HCT116 (cell line): Measurements from ENCODE around the gene ESRRB.

Experiments used
- CEBPB ChIP-seq: IDR thresholded peaks from 2 replicates; pipeline ENCODE4 v1.6.1; 2012; ENCODE audit warnings: low read depth
- CTCF ChIP-seq, 3 experiments: fragments of 200-600 bp in 1 of 3; sonication (generic) in 1 of 3; IDR thresholded peaks in 2 of 3; conservative IDR thresholded peaks in 1 of 3; 2 replicates each; pipeline ENCODE4 v1.5.1; 2012 to 2017; ENCODE audit warnings: low read depth in 2 of 3, low read length in 2 of 3, antibody characterized with exemption in 1 of 3, borderline replicate concordance in 1 of 3, control low read depth in 1 of 3, mild to moderate bottlenecking in 1 of 3, mixed read lengths in 1 of 3, mixed run types in 1 of 3, moderate library complexity in 1 of 3; ENCODE audit not compliant: insufficient read depth in 1 of 3
- EZH2 ChIP-seq: fragments of 200-600 bp; sonication (generic); IDR thresholded peaks from 2 replicates; pipeline ENCODE4 v1.6.1; 2017; ENCODE audit warnings: antibody characterized with exemption, mixed run types
- EZH2phosphoT487 ChIP-seq: fragments of 200-600 bp; IDR thresholded peaks from 2 replicates; pipeline ENCODE4 v1.6.1; 2018; ENCODE audit warnings: antibody characterized with exemption, borderline replicate concordance
- POLR2A ChIP-seq: IDR thresholded peaks from 2 replicates; pipeline ENCODE4 v1.7.0; 2011; ENCODE audit warnings: borderline replicate concordance; ENCODE audit not compliant: insufficient read depth, insufficient read length; ENCODE audit errors: extremely low read depth
- POLR2AphosphoS5 ChIP-seq: IDR thresholded peaks from 2 replicates; pipeline ENCODE4 v1.6.1; 2011; ENCODE audit warnings: mild to moderate bottlenecking, low read depth, low read length, moderate library complexity
- RAD21 ChIP-seq: IDR thresholded peaks from 2 replicates; pipeline ENCODE4 v1.6.1; 2012; ENCODE audit warnings: low read depth, mild to moderate bottlenecking
- SIN3A ChIP-seq: IDR thresholded peaks from 2 replicates; pipeline ENCODE4 v1.6.1; 2012; ENCODE audit warnings: low read depth
- SRF ChIP-seq: IDR thresholded peaks from 2 replicates; pipeline ENCODE4 v1.6.1; 2012; ENCODE audit warnings: low read depth
- YY1 ChIP-seq: IDR thresholded peaks from 2 replicates; pipeline ENCODE4 v1.6.1; 2011; ENCODE audit warnings: low read length, low read depth, moderate library complexity, mild to moderate bottlenecking; ENCODE audit not compliant: insufficient replicate concordance; ENCODE audit errors: extremely low read depth
- ZFX ChIP-seq: fragments of 450-650 bp; IDR thresholded peaks from 2 replicates; pipeline ENCODE4 v1.6.1; 2017
- TF ChIP-seq, protein P1 (sequence below): IDR thresholded peaks from 2 replicates; pipeline ENCODE4 v1.6.1; 2012; ENCODE audit warnings: low read depth

- TF ChIP-seq CTCF (IDR thresholded peaks at IDR 0.05 in 2 of 3, conservative IDR thresholded peaks at IDR 0.05 in 1 of 3; ENCODE audit: borderline replicate concordance in 1 of 3, insufficient read depth in 1 of 3, low read depth in 2 of 3, low read length in 2 of 3) = no peak
- no peak for TF ChIP-seq ZFX
- TF ChIP-seq POLR2AphosphoS5 = no peak
- no peak for TF ChIP-seq RAD21
- no peak for TF ChIP-seq POLR2A
- TF ChIP-seq EZH2phosphoT487 = no peak
- TF ChIP-seq SRF = no peak
- no peak for TF ChIP-seq CEBPB
- TF ChIP-seq SIN3A = no peak
- TF ChIP-seq, protein P1, sequence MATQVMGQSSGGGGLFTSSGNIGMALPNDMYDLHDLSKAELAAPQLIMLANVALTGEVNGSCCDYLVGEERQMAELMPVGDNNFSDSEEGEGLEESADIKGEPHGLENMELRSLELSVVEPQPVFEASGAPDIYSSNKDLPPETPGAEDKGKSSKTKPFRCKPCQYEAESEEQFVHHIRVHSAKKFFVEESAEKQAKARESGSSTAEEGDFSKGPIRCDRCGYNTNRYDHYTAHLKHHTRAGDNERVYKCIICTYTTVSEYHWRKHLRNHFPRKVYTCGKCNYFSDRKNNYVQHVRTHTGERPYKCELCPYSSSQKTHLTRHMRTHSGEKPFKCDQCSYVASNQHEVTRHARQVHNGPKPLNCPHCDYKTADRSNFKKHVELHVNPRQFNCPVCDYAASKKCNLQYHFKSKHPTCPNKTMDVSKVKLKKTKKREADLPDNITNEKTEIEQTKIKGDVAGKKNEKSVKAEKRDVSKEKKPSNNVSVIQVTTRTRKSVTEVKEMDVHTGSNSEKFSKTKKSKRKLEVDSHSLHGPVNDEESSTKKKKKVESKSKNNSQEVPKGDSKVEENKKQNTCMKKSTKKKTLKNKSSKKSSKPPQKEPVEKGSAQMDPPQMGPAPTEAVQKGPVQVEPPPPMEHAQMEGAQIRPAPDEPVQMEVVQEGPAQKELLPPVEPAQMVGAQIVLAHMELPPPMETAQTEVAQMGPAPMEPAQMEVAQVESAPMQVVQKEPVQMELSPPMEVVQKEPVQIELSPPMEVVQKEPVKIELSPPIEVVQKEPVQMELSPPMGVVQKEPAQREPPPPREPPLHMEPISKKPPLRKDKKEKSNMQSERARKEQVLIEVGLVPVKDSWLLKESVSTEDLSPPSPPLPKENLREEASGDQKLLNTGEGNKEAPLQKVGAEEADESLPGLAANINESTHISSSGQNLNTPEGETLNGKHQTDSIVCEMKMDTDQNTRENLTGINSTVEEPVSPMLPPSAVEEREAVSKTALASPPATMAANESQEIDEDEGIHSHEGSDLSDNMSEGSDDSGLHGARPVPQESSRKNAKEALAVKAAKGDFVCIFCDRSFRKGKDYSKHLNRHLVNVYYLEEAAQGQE = no peak
- TF ChIP-seq EZH2 = no peak
- TF ChIP-seq YY1 = no peak
These were observed 113.7 kb downstream of the ESRRB start for GRCh38 chr14:76489667-76490066.
